HG02970 (cell line): ENCODE results near the gene TMCO1.
"Not testable (repeated sequence)": the region's sequence is repeated elsewhere in the genome, so short reads cannot be mapped to it uniquely, and the experiment has no call there.

Experiments
- ATAC-seq: cut with Tn5 transposase; IDR thresholded peaks from one replicate; pipeline ENCODE4 v1.9.1; 2021; ENCODE audit warnings: mild to moderate bottlenecking, moderate library complexity, moderate number of reproducible peaks; ENCODE audit not compliant: unreplicated experiment, low FRiP score

Gene TMCO1

DNA sequence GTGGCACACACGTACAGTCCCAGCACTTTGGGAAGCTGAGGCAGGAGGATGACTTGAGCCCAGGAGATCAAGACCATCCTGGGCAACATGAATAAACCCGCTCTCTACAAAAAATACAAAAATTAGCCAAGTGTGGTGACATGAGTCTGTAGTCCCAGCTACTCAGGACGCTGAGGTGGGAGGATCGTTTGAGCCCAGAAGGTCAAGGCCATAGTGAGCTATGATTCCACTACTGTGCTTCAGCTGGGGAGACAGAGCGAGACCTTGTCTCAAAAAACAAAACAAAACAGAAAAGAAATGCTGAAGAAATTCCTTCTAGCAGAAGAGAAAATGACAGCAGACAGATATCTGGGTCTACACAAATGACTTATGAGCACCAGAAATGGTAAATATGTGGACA, 80.6 kb downstream of the TMCO1 start:
- no peak for ATAC-seq

DNA sequence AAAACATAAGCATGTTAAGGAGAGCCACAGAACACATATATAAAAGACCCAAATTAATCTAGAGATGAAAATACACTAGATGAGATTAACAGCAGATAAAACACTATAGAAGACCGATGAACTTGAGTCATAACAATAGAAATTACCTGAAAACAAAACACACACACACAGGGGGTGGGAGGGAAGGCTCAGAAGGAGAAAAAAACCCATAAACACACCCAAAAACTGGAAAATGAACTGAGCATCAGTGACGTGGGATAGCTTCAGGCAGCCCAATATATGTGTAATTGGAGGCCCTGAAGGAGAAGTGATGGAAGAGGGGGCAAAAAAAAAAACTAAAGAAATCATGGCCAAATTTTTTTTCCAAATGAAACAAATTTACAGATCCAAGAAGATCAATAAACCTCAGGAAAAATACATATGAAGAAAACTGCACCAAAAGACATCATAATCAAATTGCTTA, 81.7 kb downstream of the TMCO1 start:
- ATAC-seq = no peak

DNA sequence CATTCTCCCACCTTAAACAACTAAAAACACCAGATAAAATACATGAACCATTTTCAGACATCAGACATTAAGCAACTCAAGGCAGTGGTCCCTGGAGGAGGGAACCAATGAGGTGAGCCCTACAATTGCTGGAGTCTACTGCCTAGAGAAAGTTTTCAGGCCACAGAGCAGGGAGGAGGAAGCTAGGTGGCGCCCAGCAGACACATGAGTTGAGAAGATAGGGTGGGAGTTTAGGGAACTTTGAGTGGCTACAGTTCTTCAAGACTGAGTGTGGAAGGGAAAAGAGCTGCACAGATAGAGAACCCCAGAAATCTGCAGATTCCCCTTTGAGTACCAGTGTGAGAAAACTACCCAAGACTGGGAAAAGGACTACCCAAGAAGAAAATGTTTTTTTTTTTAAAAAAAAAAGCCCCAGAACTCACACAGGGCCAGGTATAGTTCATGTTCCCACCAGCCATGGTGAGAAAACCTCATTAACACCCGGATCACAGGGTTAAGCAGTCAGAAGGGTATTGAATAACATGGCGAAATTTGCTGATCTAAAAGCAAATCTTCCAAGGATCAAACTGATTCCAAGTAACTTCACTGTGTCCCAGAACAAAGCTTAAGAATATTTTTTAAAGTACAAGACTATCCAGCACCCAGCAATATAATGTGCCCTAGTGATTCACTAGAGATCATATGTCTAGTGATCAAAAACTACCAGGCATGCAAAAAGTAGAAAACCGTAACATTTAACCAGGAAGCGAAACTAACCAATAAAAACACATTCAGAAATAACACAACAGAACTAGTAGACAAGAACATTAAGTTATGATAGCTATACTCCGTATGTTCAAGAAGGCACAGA, 82.3 kb downstream of the TMCO1 start:
- ATAC-seq = no peak

DNA sequence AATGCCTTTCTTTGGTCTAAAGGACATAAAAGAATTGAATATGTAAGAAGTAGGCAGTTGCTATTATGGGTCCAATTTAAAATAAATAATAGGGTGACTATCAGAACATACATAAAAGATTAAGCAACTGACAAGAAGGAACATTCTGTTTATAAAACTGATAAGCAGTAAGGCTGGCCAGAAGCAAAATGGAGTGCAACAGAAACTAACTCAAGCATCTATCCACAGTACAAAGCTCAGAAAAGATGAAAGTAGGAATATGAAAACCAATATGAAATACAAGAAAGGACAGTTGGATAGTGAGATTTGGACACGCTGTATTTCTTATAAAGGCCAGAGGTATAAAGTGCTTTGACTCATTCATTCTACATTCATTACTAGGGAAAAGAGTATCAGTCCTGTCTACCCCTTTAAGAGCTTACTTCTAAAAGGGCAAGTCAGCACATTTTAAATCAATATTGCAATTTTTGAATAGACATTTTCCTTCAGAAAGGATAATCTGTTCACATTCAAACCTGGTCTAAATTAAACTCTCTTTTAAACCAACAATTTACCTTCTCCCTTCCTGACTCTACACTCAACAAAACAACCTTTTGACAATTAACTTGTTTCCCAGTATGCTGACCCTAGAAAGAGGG, 84.7 kb downstream of the TMCO1 start:
- no peak for ATAC-seq

DNA sequence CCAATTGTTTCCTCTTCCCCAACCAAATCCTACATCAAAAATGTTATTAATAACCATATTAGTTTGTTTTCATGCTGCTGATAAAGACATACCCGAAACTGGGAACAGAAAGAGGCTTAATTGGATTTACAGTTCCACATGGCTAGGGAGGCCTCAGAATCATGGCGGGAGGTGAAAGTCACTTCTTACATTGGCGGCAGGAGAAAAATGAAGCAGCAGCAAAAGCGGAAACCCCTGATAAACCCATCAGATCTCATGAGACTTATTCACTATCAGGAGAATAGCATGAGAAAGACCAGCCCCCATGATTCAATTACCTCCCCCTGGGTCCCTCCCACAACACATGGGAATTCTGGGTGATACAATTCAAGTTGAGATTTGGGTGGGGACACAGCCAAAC, 87.9 kb downstream of the TMCO1 start:
- not testable (repeated sequence) for ATAC-seq

DNA sequence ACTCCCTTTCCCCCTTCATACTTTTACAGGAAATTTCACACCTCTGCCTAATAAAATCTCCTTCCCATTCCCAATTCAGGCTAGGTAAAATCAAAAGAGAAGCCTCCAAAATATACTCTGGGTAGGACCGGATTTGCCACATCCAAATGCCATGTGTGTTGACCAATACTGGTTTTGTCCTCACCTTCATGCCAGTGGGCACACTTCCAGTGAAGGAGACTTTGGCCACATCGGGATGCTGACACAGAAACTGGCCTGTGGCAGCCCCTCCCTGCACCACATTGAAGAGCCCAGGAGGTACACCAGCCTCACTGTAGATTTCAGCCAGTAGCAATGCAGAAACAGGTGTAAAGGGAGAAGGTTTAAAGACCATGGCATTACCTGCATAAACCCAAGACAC, 88.4 kb downstream of the TMCO1 start:
- ATAC-seq = no peak

DNA sequence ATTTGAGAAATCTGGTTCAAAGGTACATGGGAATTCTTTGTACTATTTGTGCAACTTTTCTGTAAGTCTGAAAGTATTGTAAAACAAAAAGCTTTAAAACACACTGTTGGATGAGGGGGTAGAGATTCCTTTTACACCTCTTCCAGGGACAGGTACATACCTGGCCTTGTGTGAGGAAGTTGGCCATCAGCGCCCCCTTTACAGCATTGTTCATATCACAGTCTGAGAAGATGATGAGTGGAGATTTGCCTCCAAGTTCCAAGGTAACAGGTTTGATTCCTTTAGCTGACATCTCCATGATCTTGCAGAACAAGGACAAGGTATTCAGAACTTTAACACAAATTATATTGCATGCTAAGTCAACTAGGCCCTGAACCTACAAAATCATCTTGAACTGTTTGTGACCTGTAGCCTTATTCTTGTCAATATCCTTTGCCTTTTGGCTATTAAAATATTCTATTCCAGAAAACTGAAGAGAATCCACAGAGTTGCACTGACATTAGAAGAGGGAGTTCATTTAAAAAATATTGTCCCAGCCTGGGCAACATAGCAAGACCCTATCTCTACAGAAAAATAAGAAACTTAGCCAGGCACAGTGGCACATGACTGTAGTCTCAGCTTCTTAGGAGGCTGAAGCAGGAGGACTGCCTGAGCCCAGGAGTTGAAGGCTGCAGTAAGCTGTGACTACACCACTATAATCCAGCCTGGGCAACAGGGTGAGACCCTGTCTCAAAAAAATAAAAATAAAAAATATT, 89.2 kb downstream of the TMCO1 start:
- ATAC-seq = no peak

DNA sequence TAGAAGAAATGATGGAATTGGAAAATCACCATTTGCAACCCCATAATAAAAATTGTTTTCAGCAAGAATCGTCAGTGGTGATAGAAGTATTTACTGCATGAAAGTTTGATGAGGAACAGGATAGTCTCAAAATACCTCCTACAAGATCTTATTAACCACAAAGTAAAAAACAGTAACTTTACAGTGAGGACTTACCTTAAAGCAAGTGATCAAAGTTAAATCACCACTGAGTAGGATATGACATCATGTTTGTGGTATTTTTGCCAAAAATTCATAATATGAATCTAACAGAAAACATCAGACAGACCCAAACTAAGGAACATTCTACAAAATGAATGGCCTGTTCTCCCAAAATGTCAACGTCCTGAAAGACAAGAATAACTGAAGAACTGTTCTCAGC, 90.2 kb downstream of the TMCO1 start:
- no peak for ATAC-seq
